NB4 (cell line): ENCODE results near the gene NECTIN3.

Experiments used
- CTCF ChIP-seq: IDR thresholded peaks from one replicate; pipeline ENCODE4 v1.5.1; 2012; ENCODE audit warnings: low read depth, low read length
- MAX ChIP-seq: IDR thresholded peaks from 2 replicates; pipeline ENCODE4 v1.6.1; 2011; ENCODE audit warnings: low read depth, low read length
- MYC ChIP-seq: IDR thresholded peaks from 2 replicates; pipeline ENCODE4 v1.6.1; 2011; ENCODE audit warnings: low read depth, low read length
- POLR2A ChIP-seq: IDR thresholded peaks from 2 replicates; pipeline ENCODE4 v1.6.1; 2011; ENCODE audit warnings: mild to moderate bottlenecking; ENCODE audit not compliant: insufficient read length; ENCODE audit errors: extremely low read depth

GRCh38 chr3:111081008-111081545 is 9.5 kb downstream of the NECTIN3 start:
- no peak for TF ChIP-seq POLR2A
- no peak for TF ChIP-seq CTCF
- TF ChIP-seq MAX, result no peak
- no peak for TF ChIP-seq MYC
